KBM-7 (cell line): Measurements from ENCODE around the gene EML4.
A peak's percentile ranks its signal among the peaks of the same experiment; 100 is the strongest.
"Not testable (repeated sequence)": the region's sequence is repeated elsewhere in the genome, so short reads cannot be mapped to it uniquely, and the experiment has no call there.

Source experiments
- DNase-seq: peaks from one replicate; pipeline ENCODE4 v3.0.0-alpha.2; 2015
- in situ Hi-C: fragments of 300-500 bp; cut with MboI; formaldehyde crosslinking; loops from 2 replicates; pipeline ENCODE4 v1.14.3; 2020; ENCODE audit warnings: low sequenced_read_pairs, low pct_unique_long_range_greater_than_20kb, mixed read lengths

Gene EML4

GRCh38 chr2:42169100-42169873 lies at the start of gene EML4:
TSS of gene EML4 (plus strand) at chr2:42169353. CDS start at chr2:42169612, 259 bp downstream.
- in situ Hi-C loops: no loop called here
- DNase-seq: peak; percentile 78

- no peak for DNase-seq
- in situ Hi-C loops: no loop called here
These were observed 45.7 kb upstream of the EML4 start for GRCh38 chr2:42123426-42123825.

DNA sequence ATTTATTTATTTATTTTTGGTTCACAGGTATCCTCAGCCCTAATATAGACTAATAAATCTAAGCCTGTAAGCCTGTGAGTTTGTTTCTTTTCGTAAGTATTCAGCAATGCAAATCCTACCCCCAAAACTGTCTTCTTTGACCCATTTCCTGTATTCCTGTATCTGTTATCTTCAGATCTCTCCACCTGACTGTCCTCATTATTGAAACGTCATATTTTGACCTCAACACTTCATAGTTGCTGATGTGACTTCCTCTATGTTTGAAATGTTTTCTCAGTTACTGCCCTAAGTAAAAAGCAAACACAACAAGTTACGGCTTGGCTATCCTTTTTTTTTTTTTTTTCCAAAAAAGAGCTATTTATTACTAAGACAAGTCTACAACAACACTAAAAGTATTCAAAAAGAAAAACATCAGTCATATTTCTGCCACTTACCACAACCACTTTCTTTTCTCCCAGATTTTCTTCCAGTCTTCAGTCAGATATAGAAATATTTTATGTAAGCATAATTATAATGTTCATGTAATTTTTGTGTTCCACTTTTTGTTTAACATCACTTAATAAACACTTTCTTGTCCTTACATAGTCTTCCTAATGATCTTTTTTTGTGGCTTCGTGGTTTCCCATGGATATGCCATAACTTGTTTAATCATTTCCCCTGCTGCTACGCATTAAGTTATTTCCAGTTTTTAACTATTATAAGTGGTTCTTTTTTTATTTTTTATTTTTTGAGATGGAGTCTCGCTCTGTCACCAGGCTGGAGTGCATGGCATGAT lies 45.0 kb upstream of the EML4 start:
- peak; percentile 64 for DNase-seq
- in situ Hi-C loops: no loop called here

- no peak for DNase-seq
- in situ Hi-C loops: no loop called here
These were observed 43.1 kb upstream of the EML4 start for GRCh38 chr2:42125841-42126594.

DNA sequence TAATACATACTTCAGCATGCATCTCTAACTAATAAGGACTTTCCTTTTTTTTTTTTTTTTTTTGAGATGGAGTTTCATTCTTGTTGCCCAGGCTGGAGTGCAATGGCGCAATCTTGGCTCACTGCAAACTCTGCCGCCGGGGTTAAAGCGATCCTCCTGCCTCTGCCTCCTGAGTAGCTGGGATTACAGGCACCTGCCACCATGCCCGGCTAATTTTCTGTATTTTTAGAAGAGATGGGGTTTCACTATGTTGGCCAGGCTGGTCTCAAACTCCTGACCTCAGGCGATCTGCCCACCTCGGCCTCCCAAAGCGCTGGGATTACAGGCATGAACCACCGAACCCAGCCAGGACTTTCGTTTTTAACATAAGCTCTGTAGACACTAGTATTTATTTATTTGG lies 42.3 kb upstream of the EML4 start:
- in situ Hi-C loops, DNase-seq: not testable (repeated sequence)

- DNase-seq: peak; percentile 53
- in situ Hi-C loops: no loop called here
These were observed 41.4 kb upstream of the EML4 start for GRCh38 chr2:42127425-42128424.

DNA sequence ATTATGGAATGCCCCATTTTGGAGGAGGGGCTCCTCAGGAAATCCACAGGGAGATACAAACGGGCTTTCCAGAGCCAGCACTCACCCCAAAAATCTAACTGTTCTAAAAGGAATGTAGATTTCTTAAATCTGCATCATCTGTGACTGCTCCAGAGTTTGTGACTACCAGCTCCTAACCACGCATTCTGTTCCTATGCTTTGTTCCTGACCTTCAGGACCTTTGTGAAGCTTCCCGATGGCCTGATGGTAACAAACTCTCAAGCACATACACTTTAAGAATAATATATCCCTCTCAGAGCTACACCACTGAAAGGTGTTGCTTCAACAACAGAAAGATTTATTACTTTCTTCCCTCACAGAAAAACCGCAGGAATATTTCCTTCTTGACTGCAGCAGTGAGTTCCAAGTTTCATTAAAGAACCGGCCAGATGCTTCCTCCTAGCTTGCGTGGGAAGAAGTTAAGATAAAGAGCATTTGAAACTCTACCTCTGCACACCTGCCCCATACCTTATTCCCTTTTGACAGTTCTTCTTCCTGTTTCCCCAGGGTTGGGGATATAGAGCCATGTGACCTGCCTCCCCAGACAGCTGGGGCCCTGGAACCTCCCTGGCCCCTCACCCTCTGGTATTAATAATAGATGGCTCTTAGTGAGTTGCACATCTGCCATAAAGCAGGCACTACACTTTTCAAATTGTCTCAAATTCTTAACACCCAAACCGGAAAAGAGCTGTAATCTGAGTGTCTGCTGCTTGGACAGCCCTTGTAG lies 40.2 kb upstream of the EML4 start:
- peak; percentile 91 for DNase-seq
- in situ Hi-C loops: no loop called here

DNA sequence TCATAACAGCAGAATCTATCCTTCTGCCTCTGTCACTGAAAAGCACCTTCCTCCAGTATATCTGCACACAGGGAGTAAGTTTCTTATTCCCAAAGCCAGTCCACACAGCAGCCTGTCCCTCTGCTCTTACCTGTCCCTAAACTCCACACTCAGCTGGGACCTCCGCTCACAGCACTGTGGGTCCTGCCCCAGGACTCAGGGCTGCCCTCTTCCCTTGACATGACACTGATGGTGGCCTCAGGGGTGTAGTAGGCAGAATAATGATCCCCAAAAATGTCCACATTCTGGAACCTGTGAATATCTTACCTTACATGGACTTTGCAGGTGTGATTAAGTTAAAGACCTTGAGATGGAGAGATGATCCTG lies 39.7 kb upstream of the EML4 start:
- in situ Hi-C loops: no loop called here

DNA sequence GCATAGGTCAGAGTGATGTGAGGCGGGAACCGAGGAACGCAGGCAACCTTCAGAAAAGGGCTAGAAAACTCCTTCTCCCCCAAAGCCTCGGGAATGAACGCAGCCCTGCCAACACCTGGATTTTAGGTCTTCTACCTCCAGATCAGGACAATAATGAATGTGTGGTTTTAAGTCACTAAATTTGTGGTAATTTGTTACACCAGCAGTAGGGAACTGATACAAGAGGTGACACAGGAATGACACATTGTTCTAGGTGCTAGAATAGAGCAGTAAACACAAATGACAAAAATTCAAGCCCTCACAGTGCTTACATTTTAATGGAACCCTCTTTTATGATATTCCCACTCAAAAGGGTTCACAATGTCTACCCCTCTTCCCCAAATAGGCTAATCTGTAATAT lies 39.2 kb upstream of the EML4 start:
- DNase-seq: no peak
- in situ Hi-C loops: no loop called here

More for the DNA sequence above, 39.7 kb upstream of the EML4 start:
- DNase-seq: no peak

GRCh38 chr2:42130858-42131257 lies 38.3 kb upstream of the EML4 start:
- in situ Hi-C loops, DNase-seq: not testable (repeated sequence)

DNA sequence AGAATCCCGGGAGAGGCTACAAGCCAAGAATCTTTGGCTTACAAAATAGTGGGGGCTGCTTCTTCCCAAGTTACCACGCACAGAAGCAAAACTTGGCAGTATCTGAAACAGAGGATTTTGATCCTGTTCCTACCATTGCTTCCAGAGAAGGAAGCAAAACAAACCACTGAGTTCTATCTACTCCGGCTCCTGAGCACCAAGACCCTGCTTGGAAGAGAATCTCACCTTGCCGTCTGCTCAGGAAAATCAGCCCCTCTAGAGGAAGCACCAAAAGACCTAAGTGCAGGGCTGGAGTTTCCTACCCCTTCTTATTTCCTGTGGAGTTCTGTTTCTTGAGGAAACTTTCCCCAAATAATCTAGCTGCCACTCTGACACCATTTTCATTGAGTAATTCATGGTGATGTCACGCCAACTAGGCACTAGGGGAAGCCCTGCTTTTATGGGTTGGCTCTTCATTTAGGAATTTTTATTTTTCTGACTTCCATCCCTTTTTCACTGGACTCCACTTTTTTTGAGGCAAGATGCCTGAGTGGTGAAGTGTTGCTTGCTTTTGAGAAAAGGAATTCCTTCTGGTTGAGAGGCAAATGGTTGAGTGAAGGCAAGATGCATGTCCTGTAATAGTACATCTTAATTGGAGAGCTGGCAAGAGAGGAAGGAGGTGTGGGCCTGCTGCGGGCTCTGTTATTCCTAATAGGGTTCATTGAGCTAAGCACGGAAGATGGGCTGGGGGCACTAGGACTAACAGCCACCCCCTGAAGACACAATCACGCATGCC lies 36.8 kb upstream of the EML4 start:
- in situ Hi-C loops: no loop called here
- no peak for DNase-seq

GRCh38 chr2:42132966-42133641 lies 36.0 kb upstream of the EML4 start:
- in situ Hi-C loops: no loop called here
- peak; percentile 97 for DNase-seq

GRCh38 chr2:42133771-42134195 lies 35.4 kb upstream of the EML4 start:
- in situ Hi-C loops: no loop called here
- no peak for DNase-seq

GRCh38 chr2:42134401-42134932 lies 34.7 kb upstream of the EML4 start:
- DNase-seq, in situ Hi-C loops: not testable (repeated sequence)

GRCh38 chr2:42135381-42136312 lies 33.5 kb upstream of the EML4 start:
- DNase-seq: peak; percentile 48
- in situ Hi-C loops: no loop called here

- in situ Hi-C loops: no loop called here
- DNase-seq: no peak
These were observed 32.4 kb upstream of the EML4 start for GRCh38 chr2:42136782-42137124.
